ENCODE measurements around the gene DPP6. TPM values are rescaled to one million over a fixed set of nuclear protein-coding genes. Genes with fewer than 3 reads are reported as not detected.

DPP6 gene
- total and polyA plus RNA-seq, 2 of the 8 experiments (the other 6 are each of a cell fraction or from before 2014, with no cell fraction given): 4.7 to 6.8 TPM

GRCh38 chr7:154903083-154903731 is 851.0 kb downstream of the DPP6 start (continued):
- TF ChIP-seq SRF (IDR thresholded peaks at IDR 0.05; ENCODE audit: low read depth, low read length) (no peak), CHD7 (IDR thresholded peaks at IDR 0.05; ENCODE audit: insufficient replicate concordance, low read length) (no peak), NANOG (IDR thresholded peaks at IDR 0.05; ENCODE audit: insufficient read depth, low read depth, low read length, poor library complexity, severe bottlenecking) (no peak), SP1 (IDR thresholded peaks at IDR 0.05; ENCODE audit: low read depth, low read length) (no peak), TEAD4 (IDR thresholded peaks at IDR 0.05; ENCODE audit: low read depth, low read length) (no peak)
- TF ChIP-seq, protein P1, sequence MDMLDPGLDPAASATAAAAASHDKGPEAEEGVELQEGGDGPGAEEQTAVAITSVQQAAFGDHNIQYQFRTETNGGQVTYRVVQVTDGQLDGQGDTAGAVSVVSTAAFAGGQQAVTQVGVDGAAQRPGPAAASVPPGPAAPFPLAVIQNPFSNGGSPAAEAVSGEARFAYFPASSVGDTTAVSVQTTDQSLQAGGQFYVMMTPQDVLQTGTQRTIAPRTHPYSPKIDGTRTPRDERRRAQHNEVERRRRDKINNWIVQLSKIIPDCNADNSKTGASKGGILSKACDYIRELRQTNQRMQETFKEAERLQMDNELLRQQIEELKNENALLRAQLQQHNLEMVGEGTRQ (IDR thresholded peaks at IDR 0.05; ENCODE audit: low read length): no peak
